ENCODE results near the gene BSDC1. TPM values are rescaled to one million over a fixed set of nuclear protein-coding genes. Genes with fewer than 3 reads are reported as not detected.
"Not testable (repeated sequence)": the region's sequence is repeated elsewhere in the genome, so short reads cannot be mapped to it uniquely, and the experiment has no call there.

The BSDC1 gene
- polyA plus RNA-seq, 6 donors from 2014 or later: 22.8 to 66.7 (median 44.0) TPM

DNA sequence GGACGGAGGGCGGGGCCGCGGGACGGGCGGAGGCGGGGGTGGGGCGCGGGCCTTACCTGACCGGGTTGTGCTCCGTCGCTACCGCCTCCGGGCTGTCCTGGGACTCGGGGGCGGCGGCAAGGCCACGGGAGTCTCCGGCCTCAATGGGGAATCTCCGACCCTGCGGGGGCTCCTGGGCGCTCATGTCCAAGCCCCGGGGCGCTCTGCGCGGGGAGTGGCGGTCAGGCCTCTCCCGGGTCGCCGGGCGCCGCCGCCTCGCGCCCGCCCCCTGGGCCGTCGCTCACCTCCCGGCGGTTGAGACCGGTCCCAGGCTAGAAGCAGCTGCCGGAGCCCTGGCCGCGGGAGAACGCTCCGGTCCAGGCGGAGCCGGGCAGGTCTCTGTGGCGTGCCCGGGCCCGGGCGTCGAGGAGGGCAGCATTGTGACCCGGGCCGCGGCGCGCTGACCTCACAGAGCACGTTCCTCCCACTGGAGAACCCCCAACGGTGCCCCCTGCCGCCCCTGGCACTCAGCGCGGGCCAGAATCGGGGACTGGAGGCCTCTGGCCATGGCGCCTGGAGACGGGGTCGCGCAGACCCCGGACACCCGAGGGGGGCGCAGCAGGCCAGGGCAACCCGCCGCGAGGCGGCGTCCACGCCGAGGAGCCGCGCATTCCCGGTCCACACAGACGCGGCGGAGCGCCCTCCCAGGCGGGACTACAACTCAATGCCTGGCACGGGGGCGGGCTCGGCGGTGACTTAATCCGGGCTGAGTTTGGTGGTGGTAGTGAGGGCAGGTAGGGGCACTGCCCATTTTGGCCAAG lies 32.4 kb downstream of the BSDC1 start:
- H3K9me3 Mint-ChIP-seq: peaks cover 0 to 1% (median 0%) of the 10 kb centered on the region in 7 donors
- ATAC-seq (ENCODE audit: low read depth in 2 of 2) (peak; percentile 25 to 29), DNase-seq (peak; percentile 32)
- no peaks in the 10 kb centered on the region for H3K36me3 Mint-ChIP-seq
- peak overlapping the region in 1 of 6 donors; percentile 21 for H3K27ac Mint-ChIP-seq
- H3K4me3 Mint-ChIP-seq: peak overlapping the region in 7 of 8 donors; percentile 52 to 81 (median 70)
- H3K27me3 Mint-ChIP-seq: peaks cover 0 to 5% (median 0%) of the 10 kb centered on the region in 3 donors
- H3K4me1 Mint-ChIP-seq: peaks cover 24 to 47% (median 35%) of the 10 kb centered on the region in 3 donors

DNA sequence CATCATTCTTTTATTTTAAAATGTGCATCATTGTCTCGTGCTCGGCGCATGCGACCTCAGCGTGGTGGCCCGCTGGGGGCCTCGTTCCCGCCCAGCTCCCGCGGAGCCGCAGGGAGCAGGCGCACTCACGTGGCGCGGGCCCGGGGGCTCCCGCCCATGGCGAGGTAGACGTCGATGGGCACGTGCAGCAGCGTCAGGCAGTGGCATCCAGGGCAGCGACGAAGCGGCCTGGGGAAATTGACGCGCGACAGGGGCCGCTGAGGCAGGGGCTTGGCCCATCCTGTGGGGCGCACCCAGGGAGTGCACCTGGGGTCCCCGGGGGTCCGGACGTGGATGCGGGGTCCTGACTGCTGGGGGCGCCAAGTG lies 33.0 kb downstream of the BSDC1 start:
- ATAC-seq (ENCODE audit: low read depth in 2 of 2): no peak
- H3K4me1 Mint-ChIP-seq: peaks cover 24 to 50% (median 35%) of the 10 kb centered on the region in 3 donors
- no peak for DNase-seq
- peaks cover 0 to 5% (median 0%) of the 10 kb centered on the region in 3 donors for H3K27me3 Mint-ChIP-seq
- H3K9me3 Mint-ChIP-seq: peaks cover 0 to 1% (median 0%) of the 10 kb centered on the region in 7 donors
- H3K4me3 Mint-ChIP-seq: peak overlapping the region in 6 of 8 donors; percentile 65 to 90 (median 82)
- no peaks in the 10 kb centered on the region for H3K36me3 Mint-ChIP-seq
- peak overlapping the region in 1 of 6 donors; percentile 74 for H3K27ac Mint-ChIP-seq

GRCh38 chr1:32358435-32358834 lies 35.8 kb downstream of the BSDC1 start:
- H3K4me1 Mint-ChIP-seq: peaks cover 31 to 61% (median 36%) of the 10 kb centered on the region in 3 donors
- H3K36me3 Mint-ChIP-seq: no peaks in the 10 kb centered on the region
- H3K27ac Mint-ChIP-seq: peak overlapping the region in 4 of 6 donors; percentile 47 to 77 (median 64)
- H3K4me3 Mint-ChIP-seq: no peak overlapping the region
- DNase-seq: no peak
- peaks cover 0 to 5% (median 0%) of the 10 kb centered on the region in 3 donors for H3K27me3 Mint-ChIP-seq
- peaks cover 0 to 1% (median 0%) of the 10 kb centered on the region in 7 donors for H3K9me3 Mint-ChIP-seq
- no peak for ATAC-seq (ENCODE audit: low read depth in 2 of 2)

- H3K27me3 Mint-ChIP-seq: peaks cover 0 to 5% (median 0%) of the 10 kb centered on the region in 3 donors
- peaks cover 0 to 1% (median 0%) of the 10 kb centered on the region in 7 donors for H3K9me3 Mint-ChIP-seq
- peak overlapping the region in 1 of 8 donors; percentile 9 for H3K4me3 Mint-ChIP-seq
- no peak for DNase-seq
- ATAC-seq (ENCODE audit: low read depth in 2 of 2): no peak
- peaks cover 34 to 66% (median 35%) of the 10 kb centered on the region in 3 donors for H3K4me1 Mint-ChIP-seq
- no peaks in the 10 kb centered on the region for H3K36me3 Mint-ChIP-seq
- peak overlapping the region in 2 of 6 donors; percentile 47 to 77 for H3K27ac Mint-ChIP-seq
These were observed 36.6 kb downstream of the BSDC1 start for GRCh38 chr1:32357614-32358013.

GRCh38 chr1:32356478-32356877 lies 37.8 kb downstream of the BSDC1 start:
- H3K27ac Mint-ChIP-seq: peak overlapping the region in 1 of 6 donors; percentile 32
- peaks cover 0 to 5% (median 0%) of the 10 kb centered on the region in 3 donors for H3K27me3 Mint-ChIP-seq

GRCh38 chr1:32355778-32356177 lies 38.5 kb downstream of the BSDC1 start:
- peak overlapping the region in 1 of 6 donors; percentile 27 for H3K27ac Mint-ChIP-seq
- H3K9me3 Mint-ChIP-seq; ATAC-seq (ENCODE audit: low read depth in 2 of 2); DNase-seq; H3K36me3 Mint-ChIP-seq; H3K27me3 Mint-ChIP-seq: not testable (repeated sequence)
- H3K4me3 Mint-ChIP-seq: peak overlapping the region in 1 of 8 donors; percentile 81
- H3K4me1 Mint-ChIP-seq: peaks cover 30 to 68% (median 39%) of the 10 kb centered on the region in 3 donors

More at GRCh38 chr1:32356478-32356877, 37.8 kb downstream of the BSDC1 start:
- H3K4me3 Mint-ChIP-seq: peak overlapping the region in 1 of 8 donors; percentile 60
- ATAC-seq (ENCODE audit: low read depth in 2 of 2) (no peak), DNase-seq (no peak)
- peaks cover 0 to 1% (median 0%) of the 10 kb centered on the region in 7 donors for H3K9me3 Mint-ChIP-seq
- H3K36me3 Mint-ChIP-seq: no peaks in the 10 kb centered on the region
- H3K4me1 Mint-ChIP-seq: peaks cover 34 to 68% (median 38%) of the 10 kb centered on the region in 3 donors

DNA sequence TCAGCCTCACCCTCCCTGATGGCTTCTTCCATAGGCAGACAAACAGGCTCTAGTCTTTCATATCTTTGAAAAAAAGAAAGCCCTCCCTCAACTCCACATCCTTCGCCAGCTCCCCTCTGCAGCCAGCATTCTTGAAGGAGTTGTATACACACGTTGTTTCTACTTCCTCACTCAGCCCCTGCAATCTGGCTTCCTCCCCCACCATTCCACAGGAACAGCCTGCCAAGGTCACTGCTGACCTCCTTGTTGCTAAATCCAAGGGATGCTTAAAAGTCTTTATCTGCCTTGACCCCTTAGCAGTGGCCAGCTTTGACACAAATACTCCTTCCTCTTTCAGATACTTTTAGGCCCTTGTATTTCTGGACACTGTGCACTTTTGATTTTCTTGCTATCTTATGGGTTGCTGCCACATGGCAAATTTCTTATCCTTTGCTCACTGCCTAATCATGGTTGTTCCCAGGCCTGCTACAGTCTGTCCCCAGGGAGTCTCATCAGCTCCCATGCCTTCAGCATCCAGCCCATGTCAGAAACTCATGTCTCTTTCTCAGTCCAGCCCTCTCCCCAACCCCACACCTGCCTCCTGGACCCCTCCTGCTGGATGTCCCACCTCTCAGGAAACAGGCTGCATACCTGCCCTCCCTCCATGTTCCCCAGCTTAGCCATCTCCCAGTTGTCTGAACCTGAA lies 40.2 kb downstream of the BSDC1 start:
- DNase-seq: no peak
- ATAC-seq (ENCODE audit: low read depth in 2 of 2): no peak
- Mint-ChIP-seq H3K27ac (peak overlapping the region in 4 of 6 donors; percentile 22 to 93 (median 64)), H3K4me1 (peaks cover 23 to 68% (median 39%) of the 10 kb centered on the region in 3 donors), H3K36me3 (no peaks in the 10 kb centered on the region), H3K27me3 (no peaks in the 10 kb centered on the region), H3K9me3 (no peaks in the 10 kb centered on the region), H3K4me3 (peak overlapping the region in 6 of 8 donors; percentile 50 to 85 (median 76))

- DNase-seq: no peak
- peak overlapping the region; percentile 3 to 86 (median 77) for H3K4me3 Mint-ChIP-seq
- no peaks in the 10 kb centered on the region for H3K9me3 Mint-ChIP-seq
- no peaks in the 10 kb centered on the region for H3K27me3 Mint-ChIP-seq
- H3K36me3 Mint-ChIP-seq: no peaks in the 10 kb centered on the region
- H3K4me1 Mint-ChIP-seq: peaks cover 25 to 72% (median 42%) of the 10 kb centered on the region in 3 donors
- no peak for ATAC-seq (ENCODE audit: low read depth in 2 of 2)
- H3K27ac Mint-ChIP-seq: peak overlapping the region in 3 of 6 donors; percentile 86 to 88 (median 86)
These were observed 40.8 kb downstream of the BSDC1 start for GRCh38 chr1:32353431-32353830.

- DNase-seq: no peak
- peaks cover 25 to 77% (median 45%) of the 10 kb centered on the region in 3 donors for H3K4me1 Mint-ChIP-seq
- H3K4me3 Mint-ChIP-seq: peak overlapping the region; percentile 47 to 87 (median 81)
- peak overlapping the region in 2 of 6 donors; percentile 86 to 88 for H3K27ac Mint-ChIP-seq
- H3K27me3 Mint-ChIP-seq: no peaks in the 10 kb centered on the region
- no peak for ATAC-seq (ENCODE audit: low read depth in 2 of 2)
- H3K36me3 Mint-ChIP-seq: no peaks in the 10 kb centered on the region
- no peaks in the 10 kb centered on the region for H3K9me3 Mint-ChIP-seq
These were observed 41.3 kb downstream of the BSDC1 start for GRCh38 chr1:32352831-32353383.

DNA sequence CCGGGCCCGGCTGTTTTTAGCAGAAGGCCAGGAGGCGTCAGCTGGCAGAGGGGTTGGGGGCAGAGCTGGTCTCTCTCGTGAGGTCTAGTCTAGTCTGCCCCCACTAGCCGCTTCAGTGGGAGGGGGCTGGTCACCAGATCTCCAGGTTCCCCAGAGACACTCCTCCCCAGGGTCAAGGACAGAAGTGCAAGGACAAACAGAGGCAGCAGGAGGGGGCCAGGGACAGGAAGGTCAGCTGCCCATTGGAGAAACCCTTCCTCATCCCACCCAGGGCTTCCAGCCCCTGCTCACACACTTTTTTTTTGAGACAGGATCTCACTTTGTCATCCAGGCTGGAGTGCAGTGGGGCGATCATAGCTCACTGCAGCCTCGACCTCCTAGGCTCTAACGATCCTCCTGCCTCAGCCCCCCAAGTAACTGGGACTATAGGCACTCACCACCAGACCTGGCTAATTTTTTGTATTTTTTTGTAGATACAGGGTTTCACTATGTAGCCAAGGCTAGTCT lies 41.9 kb downstream of the BSDC1 start:
- no peaks in the 10 kb centered on the region for H3K9me3 Mint-ChIP-seq
- ATAC-seq (ENCODE audit: low read depth in 2 of 2) (no peak), DNase-seq (no peak)
- peak overlapping the region; percentile 75 to 93 (median 83) for H3K4me3 Mint-ChIP-seq
- H3K36me3 Mint-ChIP-seq: no peaks in the 10 kb centered on the region
- peak overlapping the region in 5 of 6 donors; percentile 38 to 89 (median 86) for H3K27ac Mint-ChIP-seq
- H3K27me3 Mint-ChIP-seq: no peaks in the 10 kb centered on the region
- peaks cover 25 to 74% (median 45%) of the 10 kb centered on the region in 3 donors for H3K4me1 Mint-ChIP-seq

GRCh38 chr1:32351399-32352238 lies 42.6 kb downstream of the BSDC1 start:
- ATAC-seq (ENCODE audit: low read depth in 2 of 2): peak; percentile 93
- Mint-ChIP-seq H3K4me1 (peaks cover 25 to 78% (median 45%) of the 10 kb centered on the region in 3 donors), H3K4me3 (peak overlapping the region; percentile 75 to 94 (median 86)), H3K36me3 (no peaks in the 10 kb centered on the region), H3K27ac (peak overlapping the region; percentile 70 to 96 (median 86)), H3K27me3 (no peaks in the 10 kb centered on the region), H3K9me3 (no peaks in the 10 kb centered on the region)
- peak; percentile 91 for DNase-seq

DNA sequence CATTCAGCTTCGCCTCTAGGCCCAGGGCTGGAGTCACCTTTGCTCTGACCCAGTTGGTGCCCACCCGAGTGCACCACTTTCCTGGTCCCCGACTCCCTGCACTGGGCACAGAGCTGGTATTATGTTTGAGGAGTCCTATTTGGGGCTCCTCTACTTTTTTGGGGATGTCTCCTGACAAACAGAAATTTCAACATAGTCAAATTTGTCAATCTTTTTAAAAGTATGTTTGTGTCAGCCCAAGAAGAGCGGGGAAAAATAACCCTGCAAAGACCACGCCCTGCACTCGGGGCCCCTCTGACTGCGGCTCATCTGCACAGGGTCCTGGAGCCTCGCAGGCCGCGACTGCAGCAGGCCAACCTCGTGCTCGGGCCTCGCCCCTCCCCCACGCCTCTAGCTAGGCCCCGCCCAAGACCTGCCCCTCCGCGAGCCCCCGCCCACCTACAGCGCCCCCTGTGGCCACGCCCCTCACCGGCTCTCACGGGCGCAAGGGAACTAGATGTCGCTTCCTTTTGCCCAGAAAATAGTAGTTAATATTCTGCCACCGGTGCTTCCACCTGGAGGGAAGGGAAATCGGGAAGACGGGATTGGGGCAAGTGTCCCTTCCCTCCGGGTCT lies 43.3 kb downstream of the BSDC1 start:
- peaks cover 25 to 79% (median 45%) of the 10 kb centered on the region in 3 donors for H3K4me1 Mint-ChIP-seq
- peak overlapping the region; percentile 70 to 96 (median 88) for H3K27ac Mint-ChIP-seq
- H3K4me3 Mint-ChIP-seq: peak overlapping the region; percentile 75 to 94 (median 86)
- DNase-seq (peak; percentile 30), ATAC-seq (ENCODE audit: low read depth in 2 of 2) (peak; percentile 66)
- H3K27me3 Mint-ChIP-seq: peaks cover 0 to 2% (median 0%) of the 10 kb centered on the region in 3 donors
- no peaks in the 10 kb centered on the region for H3K9me3 Mint-ChIP-seq
- no peaks in the 10 kb centered on the region for H3K36me3 Mint-ChIP-seq

Data from naive B cell (primary cell).